NB4 (cell line): ENCODE data around the gene ZNF665.

Experiments used
- DNase-seq: peaks from one replicate; pipeline ENCODE4 v3.0.0; 2010; ENCODE audit warnings: low read depth
- H3K4me3 ChIP-seq: one replicate; pipeline ENCODE4 v1.5.1; 2011; ENCODE audit warnings: mild to moderate bottlenecking, low read depth, low read length, moderate library complexity
- MYC ChIP-seq: IDR thresholded peaks from 2 replicates; pipeline ENCODE4 v1.6.1; 2011; ENCODE audit warnings: low read depth, low read length
- POLR2A ChIP-seq: IDR thresholded peaks from 2 replicates; pipeline ENCODE4 v1.6.1; 2011; ENCODE audit warnings: mild to moderate bottlenecking; ENCODE audit not compliant: insufficient read length; ENCODE audit errors: extremely low read depth
- TF ChIP-seq, protein P1 (sequence below): IDR thresholded peaks from 2 replicates; pipeline ENCODE4 v1.6.1; 2011; ENCODE audit warnings: low read depth, low read length
- TF ChIP-seq, protein P2 (sequence below): IDR thresholded peaks from one replicate; pipeline ENCODE4 v1.5.1; 2012; ENCODE audit warnings: low read depth, low read length

The ZNF665 gene

DNA sequence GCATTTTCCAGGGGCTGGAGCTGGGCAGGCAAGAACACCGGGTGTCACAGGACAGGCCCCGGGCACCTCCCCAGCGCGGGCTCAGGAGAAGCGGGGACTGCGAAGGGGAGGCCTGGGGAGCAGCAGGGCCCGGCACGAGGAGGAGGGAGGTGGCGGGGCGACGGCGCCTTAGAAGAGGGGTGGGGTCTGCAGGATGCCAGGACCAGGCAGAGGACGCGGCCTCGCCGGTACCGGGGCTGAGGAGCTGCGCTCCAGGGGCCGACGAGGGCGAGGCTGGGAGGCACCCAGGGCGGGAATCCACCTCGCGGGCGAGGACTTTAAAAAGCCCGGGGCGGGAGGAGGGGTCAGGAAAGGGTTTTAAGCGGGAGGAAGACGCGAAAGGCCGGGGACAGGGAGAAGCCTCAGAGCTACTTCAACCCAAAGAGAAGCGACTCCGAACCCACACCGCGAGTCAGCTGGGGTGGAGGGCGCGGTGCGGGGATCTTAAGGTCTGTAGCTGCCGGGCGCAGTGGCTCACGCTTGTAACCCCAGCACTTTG is 35.0 kb downstream of the ZNF665 start:
- TF ChIP-seq POLR2A (no peak), MYC (no peak)
- TF ChIP-seq, protein P1, sequence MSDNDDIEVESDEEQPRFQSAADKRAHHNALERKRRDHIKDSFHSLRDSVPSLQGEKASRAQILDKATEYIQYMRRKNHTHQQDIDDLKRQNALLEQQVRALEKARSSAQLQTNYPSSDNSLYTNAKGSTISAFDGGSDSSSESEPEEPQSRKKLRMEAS, result no peak
- TF ChIP-seq, protein P2, sequence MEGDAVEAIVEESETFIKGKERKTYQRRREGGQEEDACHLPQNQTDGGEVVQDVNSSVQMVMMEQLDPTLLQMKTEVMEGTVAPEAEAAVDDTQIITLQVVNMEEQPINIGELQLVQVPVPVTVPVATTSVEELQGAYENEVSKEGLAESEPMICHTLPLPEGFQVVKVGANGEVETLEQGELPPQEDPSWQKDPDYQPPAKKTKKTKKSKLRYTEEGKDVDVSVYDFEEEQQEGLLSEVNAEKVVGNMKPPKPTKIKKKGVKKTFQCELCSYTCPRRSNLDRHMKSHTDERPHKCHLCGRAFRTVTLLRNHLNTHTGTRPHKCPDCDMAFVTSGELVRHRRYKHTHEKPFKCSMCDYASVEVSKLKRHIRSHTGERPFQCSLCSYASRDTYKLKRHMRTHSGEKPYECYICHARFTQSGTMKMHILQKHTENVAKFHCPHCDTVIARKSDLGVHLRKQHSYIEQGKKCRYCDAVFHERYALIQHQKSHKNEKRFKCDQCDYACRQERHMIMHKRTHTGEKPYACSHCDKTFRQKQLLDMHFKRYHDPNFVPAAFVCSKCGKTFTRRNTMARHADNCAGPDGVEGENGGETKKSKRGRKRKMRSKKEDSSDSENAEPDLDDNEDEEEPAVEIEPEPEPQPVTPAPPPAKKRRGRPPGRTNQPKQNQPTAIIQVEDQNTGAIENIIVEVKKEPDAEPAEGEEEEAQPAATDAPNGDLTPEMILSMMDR, result no peak
- peak overlapping the region; percentile 60 for H3K4me3 ChIP-seq
- DNase-seq, result peak; percentile 51

DNA sequence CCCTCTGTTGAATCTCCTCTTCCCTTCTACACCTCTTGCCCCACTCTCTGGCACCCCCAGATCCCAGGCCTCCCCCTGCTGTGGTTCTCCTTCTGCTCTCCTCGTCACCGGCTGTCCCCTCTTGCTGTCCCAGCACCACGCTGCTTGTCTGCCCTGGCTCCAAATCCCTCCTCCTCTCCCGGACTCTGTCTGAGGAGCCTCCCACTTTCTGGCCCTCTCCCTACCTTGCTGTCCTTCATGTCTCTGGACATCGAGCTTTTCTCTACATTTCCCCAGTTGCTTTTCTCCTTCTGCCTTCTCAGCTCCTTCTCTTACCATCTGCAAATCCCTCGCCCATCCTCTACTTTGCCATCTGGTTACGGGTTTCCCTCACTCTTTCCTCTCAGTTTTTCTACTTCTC is 35.5 kb downstream of the ZNF665 start:
- H3K4me3 ChIP-seq, result peak overlapping the region; percentile 42
- DNase-seq, result no peak
- TF ChIP-seq, protein P1, result no peak
- TF ChIP-seq, protein P2, result no peak
- no peak for TF ChIP-seq MYC
- TF ChIP-seq POLR2A, result no peak

GRCh38 chr19:53156850-53157249 is 36.3 kb downstream of the ZNF665 start:
- DNase-seq, result no peak

DNA sequence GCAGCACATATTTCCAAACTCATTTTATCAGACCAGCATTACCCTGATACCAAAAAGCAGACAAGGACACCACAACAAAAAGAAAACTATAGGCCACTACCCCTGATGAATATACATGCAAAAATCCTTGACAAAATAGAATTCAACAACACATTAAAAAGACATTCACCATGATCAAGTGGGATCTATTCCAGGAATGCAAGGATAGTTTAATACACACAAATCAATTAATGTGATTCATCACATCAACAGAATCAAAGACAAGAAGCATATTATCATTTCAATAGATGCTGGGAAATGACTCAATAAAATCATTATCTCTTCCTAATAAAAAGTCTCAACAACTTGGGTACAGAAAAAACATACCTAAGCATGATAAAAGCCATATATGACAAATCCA is 45.5 kb downstream of the ZNF665 start:
- DNase-seq, result no peak
- TF ChIP-seq, protein P2, result no peak
- TF ChIP-seq MYC, result no peak
- TF ChIP-seq, protein P1, result no peak
- TF ChIP-seq POLR2A, result no peak
- no peak overlapping the region for H3K4me3 ChIP-seq

More at GRCh38 chr19:53156850-53157249, 36.3 kb downstream of the ZNF665 start:
- TF ChIP-seq, protein P2, result no peak
- TF ChIP-seq POLR2A, result no peak
- TF ChIP-seq, protein P1, result no peak
- TF ChIP-seq MYC, result no peak
- H3K4me3 ChIP-seq, result no peak overlapping the region

DNA sequence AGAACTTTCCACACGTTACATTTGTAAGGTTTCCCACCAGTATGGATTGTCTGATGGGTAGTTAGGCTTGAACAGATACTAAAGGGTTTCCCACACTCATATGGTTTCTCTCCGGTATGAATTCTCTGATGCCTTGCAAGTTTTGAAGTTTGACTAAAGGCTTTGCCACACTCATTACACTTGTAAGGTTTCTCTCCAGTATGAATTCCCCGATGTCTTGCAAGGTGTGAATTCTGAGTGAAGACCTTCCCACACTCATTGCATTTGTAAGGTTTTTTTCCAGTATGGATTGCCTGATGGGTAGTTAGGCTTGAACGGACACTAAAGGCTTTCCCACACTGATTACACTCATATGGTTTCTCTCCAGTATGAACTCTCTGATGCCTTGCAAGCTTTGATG is 52.8 kb downstream of the ZNF665 start:
- TF ChIP-seq, protein P2, result no peak
- TF ChIP-seq MYC, result no peak
- TF ChIP-seq, protein P1, result no peak
- TF ChIP-seq POLR2A, result no peak
- H3K4me3 ChIP-seq, result no peak overlapping the region
- no peak for DNase-seq
